Measurements from ENCODE around the gene BMAL1.

The BMAL1 gene

GRCh38 chr11:13310443-13310842 is 32.9 kb downstream of the BMAL1 start:
- FAIRE-seq (no peak), DNase-seq (ENCODE audit: insufficient read length) (no peak)
- TF ChIP-seq POLR2AphosphoS5 (IDR thresholded peaks at IDR 0.05; ENCODE audit: low read depth, low read length), result no peak
- no peak for TF ChIP-seq TAF1 (IDR thresholded peaks at IDR 0.05; ENCODE audit: borderline replicate concordance, low read depth, low read length)
- no peak for TF ChIP-seq POLR2A (IDR thresholded peaks at IDR 0.05; ENCODE audit: low read depth, low read length)

DNA sequence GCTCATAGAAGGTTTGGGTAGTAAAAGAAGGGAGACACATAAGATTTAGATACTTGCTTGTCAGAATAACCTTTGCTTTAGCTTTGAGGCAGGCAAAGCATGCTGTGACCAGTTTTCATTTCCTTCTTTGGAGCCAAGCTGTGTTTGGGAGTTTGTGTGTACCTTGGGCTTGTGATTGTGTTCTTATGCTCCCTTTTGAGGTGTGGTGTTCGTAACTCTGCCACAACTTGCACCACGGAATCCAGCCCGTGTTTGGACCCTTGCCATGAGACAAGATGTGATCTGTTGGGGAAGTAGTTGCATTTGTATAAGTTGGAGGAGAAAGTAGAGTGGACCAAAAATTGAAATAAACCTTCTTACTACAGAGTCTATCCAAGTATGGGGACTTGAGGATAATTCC is 34.0 kb downstream of the BMAL1 start:
- DNase-seq (ENCODE audit: insufficient read length) (no peak), FAIRE-seq (no peak)
- TF ChIP-seq POLR2A (IDR thresholded peaks at IDR 0.05; ENCODE audit: low read depth, low read length), result no peak
- TF ChIP-seq TAF1 (IDR thresholded peaks at IDR 0.05; ENCODE audit: borderline replicate concordance, low read depth, low read length), result no peak
- TF ChIP-seq POLR2AphosphoS5 (IDR thresholded peaks at IDR 0.05; ENCODE audit: low read depth, low read length), result no peak

DNA sequence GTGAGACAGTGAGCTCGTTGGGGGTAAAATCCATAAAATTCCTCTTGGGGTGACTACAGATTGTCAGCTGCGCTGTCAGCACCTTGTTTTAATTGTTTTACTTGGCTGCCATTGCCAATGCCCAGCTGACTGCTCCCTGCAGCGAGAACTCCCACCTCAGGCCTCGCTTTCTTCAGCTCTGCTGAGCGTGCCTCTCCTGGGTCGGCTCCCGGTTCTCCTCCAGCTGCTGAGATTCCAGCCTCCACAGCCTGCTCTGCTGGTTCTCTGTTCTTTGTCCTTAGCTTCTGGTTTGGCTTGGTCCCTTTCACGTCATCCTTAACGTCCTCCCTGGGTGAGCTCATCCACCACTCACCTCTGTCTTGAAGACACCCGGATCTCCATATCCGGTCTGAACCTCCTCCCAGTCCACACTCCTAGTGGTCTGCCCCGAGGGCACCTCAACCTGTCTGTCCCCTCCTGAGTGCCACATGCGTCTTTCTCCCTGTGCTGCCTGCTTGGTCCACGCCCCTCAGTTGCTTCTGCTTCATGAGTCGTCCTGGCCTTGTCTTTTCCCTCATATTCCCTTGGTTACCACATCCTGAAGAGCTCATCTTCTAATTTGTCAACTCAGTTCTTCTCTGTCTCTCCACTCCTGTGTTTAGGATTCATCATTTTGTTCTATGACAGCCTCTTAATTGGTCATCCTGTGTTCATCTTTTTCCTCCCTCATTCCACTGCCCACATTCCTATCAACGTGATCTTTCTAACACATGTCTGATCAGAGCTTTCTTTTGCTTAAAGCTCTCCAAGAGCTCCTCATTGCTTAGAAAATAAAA is 35.6 kb downstream of the BMAL1 start:
- FAIRE-seq (no peak), DNase-seq (ENCODE audit: insufficient read length) (no peak)
- no peak for TF ChIP-seq POLR2AphosphoS5 (IDR thresholded peaks at IDR 0.05; ENCODE audit: low read depth, low read length)
- TF ChIP-seq POLR2A (IDR thresholded peaks at IDR 0.05; ENCODE audit: low read depth, low read length), result no peak
- TF ChIP-seq TAF1 (IDR thresholded peaks at IDR 0.05; ENCODE audit: borderline replicate concordance, low read depth, low read length), result no peak

- FAIRE-seq, result peak; percentile 62
- TF ChIP-seq TAF1 (IDR thresholded peaks at IDR 0.05; ENCODE audit: borderline replicate concordance, low read depth, low read length) (no peak), POLR2AphosphoS5 (IDR thresholded peaks at IDR 0.05; ENCODE audit: low read depth, low read length) (no peak), POLR2A (IDR thresholded peaks at IDR 0.05; ENCODE audit: low read depth, low read length) (no peak)
Measured at GRCh38 chr11:13314676-13315394, 37.2 kb downstream of the BMAL1 start.

GRCh38 chr11:13315517-13316432 is 38.2 kb downstream of the BMAL1 start:
- FAIRE-seq (peak; percentile 81), DNase-seq (ENCODE audit: insufficient read length) (no peak)
- TF ChIP-seq POLR2AphosphoS5 (IDR thresholded peaks at IDR 0.05; ENCODE audit: low read depth, low read length), result no peak
- TF ChIP-seq POLR2A (IDR thresholded peaks at IDR 0.05; ENCODE audit: low read depth, low read length), result no peak
- no peak for TF ChIP-seq TAF1 (IDR thresholded peaks at IDR 0.05; ENCODE audit: borderline replicate concordance, low read depth, low read length)

More at GRCh38 chr11:13314676-13315394, 37.2 kb downstream of the BMAL1 start:
- no peak for DNase-seq (ENCODE audit: insufficient read length)

DNA sequence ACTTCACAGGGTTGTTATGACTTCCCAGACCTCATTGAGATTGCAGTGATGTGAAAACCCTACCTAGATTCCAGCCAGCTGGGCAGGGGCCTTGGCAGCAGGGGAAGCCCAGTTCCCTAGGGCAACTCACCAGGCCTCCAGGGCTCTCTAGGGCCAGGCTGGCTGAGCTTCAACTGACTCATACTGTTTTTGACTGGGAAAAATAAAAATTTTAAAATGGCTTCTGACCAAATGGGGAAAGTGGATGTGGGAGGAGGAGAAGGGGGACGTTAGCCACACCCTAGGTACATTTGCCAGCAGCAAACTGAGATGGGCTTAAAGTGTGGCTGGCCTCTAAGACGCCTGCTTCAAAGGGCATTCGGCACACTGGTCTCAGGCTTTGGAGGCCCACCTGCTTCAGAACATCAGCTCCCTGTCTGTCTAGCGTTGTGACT is 39.0 kb downstream of the BMAL1 start:
- DNase-seq (ENCODE audit: insufficient read length) (no peak), FAIRE-seq (no peak)

DNA sequence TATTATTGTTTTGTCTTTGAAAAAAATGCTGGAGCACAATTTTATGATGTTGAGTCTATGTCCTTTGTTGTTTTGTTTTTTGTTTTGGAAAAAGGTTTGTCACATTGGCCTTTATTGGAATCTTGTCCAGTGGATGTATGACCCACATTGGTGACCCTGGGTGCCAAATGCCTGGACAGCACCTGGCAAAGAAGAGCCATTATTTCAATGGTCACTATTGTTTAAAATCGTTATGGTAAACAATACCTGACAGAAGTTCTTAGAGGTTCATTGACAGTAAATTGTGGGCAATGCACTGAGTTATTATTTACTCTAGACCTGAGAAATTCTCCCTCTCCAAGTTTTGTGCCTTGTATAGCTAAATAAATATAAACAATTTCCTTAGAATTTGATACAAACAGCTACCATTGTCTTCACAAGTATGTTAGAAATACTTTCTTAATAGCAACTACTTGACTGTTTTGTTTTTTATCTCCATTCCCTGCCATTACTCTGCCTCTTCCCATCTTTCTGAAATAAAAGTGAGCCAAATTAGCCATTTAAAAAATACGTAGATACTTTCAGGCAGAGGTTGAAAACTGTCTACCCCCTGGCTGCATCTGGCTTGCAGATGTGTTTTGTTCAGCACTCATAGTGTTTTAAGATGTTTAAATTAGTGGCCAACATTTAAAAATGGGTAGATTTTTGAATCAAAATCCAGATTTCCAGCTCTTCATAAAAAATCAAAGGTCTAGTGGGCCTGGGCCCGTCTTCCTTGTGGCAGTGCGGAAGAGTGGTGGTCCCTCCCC is 39.9 kb downstream of the BMAL1 start:
- FAIRE-seq, result no peak

More for the DNA sequence above, 39.0 kb downstream of the BMAL1 start:
- no peak for TF ChIP-seq POLR2AphosphoS5 (IDR thresholded peaks at IDR 0.05; ENCODE audit: low read depth, low read length)
- TF ChIP-seq TAF1 (IDR thresholded peaks at IDR 0.05; ENCODE audit: borderline replicate concordance, low read depth, low read length), result no peak
- no peak for TF ChIP-seq POLR2A (IDR thresholded peaks at IDR 0.05; ENCODE audit: low read depth, low read length)

GRCh38 chr11:13318498-13319295 is 41.1 kb downstream of the BMAL1 start:
- no peak for TF ChIP-seq POLR2AphosphoS5 (IDR thresholded peaks at IDR 0.05; ENCODE audit: low read depth, low read length)
- no peak for TF ChIP-seq POLR2A (IDR thresholded peaks at IDR 0.05; ENCODE audit: low read depth, low read length)
- TF ChIP-seq TAF1 (IDR thresholded peaks at IDR 0.05; ENCODE audit: borderline replicate concordance, low read depth, low read length), result no peak
- no peak for DNase-seq (ENCODE audit: insufficient read length)
- peak; percentile 93 for FAIRE-seq

More for the DNA sequence above, 39.9 kb downstream of the BMAL1 start:
- TF ChIP-seq POLR2A (IDR thresholded peaks at IDR 0.05; ENCODE audit: low read depth, low read length) (no peak), TAF1 (IDR thresholded peaks at IDR 0.05; ENCODE audit: borderline replicate concordance, low read depth, low read length) (no peak), POLR2AphosphoS5 (IDR thresholded peaks at IDR 0.05; ENCODE audit: low read depth, low read length) (no peak)
- DNase-seq (ENCODE audit: insufficient read length), result no peak

GRCh38 chr11:13320688-13321087 is 43.1 kb downstream of the BMAL1 start:
- FAIRE-seq, result no peak
- no peak for TF ChIP-seq POLR2A (IDR thresholded peaks at IDR 0.05; ENCODE audit: low read depth, low read length)
- no peak for TF ChIP-seq TAF1 (IDR thresholded peaks at IDR 0.05; ENCODE audit: borderline replicate concordance, low read depth, low read length)
- TF ChIP-seq POLR2AphosphoS5 (IDR thresholded peaks at IDR 0.05; ENCODE audit: low read depth, low read length), result no peak
- DNase-seq (ENCODE audit: insufficient read length), result no peak
